ENCODE results near the gene ZNF438.
"Not testable (repeated sequence)": the region's sequence is repeated elsewhere in the genome, so short reads cannot be mapped to it uniquely, and the experiment has no call there.

The ZNF438 gene

DNA sequence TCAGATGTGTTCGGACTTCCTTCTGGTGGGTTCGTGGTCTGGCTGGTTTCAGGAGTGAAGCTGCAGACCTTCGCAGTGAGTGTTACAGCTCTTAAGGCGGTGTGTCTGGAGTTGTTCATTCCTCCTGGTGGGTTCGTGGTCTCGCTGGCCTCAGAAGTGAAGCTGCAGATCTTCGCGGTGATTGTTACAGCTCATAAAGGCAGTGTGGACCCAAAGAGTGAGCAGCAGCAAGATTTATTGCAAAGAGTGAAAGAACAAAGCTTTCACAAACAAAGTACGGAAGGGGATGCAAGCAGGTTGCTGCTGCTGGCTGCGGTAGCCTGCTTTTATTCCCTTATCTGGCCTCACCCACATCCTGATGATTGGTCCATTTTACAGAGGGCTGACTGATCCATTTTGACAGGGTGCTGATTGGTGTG lies 102.3 kb downstream of the ZNF438 start:
- not testable (repeated sequence) for DNase-seq

DNA sequence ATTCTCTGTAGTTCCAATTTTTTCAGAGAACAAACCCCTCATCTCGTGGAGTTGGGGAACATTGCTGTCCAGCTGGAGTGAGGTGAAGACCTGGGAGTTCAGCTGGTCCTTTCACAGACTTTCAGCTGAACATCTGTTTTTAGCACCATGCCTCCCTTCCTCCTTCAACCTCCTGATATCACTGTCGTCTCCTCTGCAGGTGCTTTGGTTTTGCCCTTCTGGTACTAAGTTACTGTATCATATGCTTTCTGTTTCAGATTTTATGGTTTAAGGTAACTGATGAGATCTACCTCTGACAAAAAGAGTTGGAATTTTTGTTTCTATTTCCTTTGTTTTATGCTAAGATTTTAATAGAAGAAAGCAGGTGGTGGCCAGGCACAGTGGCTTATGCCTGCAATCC lies 102.9 kb downstream of the ZNF438 start:
- no peak for DNase-seq

DNA sequence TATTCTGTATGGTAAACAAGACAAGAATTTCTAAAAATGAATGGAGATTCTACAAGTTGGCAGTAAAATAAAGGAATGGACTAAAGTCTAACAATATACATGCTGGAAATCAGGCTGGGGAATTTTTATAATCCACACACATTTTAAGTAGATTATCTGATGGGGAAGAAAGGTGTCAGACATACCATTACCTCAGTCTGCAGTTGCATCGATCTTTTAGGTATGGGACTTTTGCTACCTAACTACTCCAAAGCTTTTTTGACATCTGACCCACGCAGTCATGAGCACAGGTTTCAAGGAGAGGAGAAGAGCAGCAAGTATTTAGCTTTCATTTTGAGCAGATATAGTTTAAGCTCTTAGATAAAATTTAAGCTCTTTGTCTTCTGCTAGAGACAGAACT lies 113.0 kb downstream of the ZNF438 start:
- no peak for DNase-seq

DNA sequence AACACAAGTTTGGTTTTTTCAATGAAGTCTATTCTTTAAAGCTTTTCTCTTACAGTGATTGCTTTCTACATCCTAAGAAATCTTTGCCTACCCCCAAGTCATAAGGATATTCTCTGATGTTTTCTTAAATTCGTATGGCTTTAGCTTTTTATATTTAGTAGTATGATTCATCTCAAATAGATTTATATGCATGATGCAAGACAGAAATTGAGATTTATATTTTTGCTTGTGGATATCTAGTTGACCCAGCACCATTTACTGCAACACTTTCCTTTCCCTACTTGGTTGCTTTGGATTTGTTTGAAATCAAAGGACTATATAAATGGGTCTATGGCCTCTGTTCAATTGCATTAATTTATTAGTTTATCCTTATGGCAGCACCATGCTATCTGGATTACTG lies 113.9 kb downstream of the ZNF438 start:
- DNase-seq = no peak

DNA sequence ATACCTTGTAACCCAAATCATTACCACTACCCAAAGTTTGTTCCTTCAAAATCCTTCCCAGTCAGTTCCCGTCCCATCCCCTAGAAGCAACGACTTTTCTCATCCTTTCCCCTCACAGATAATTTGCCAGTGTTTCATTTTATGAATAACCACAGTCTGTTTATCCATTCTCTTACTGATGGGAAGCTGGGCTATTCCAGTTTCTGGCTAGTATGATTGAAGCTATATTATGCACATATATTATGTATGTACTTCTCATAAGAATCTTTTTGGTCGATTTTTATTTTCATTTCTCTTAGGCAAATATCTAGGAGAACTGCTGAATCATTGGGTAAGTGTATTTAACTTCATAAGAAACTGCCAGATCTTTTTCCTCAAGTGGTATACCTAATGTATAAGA lies 114.6 kb downstream of the ZNF438 start:
- DNase-seq = no peak

DNA sequence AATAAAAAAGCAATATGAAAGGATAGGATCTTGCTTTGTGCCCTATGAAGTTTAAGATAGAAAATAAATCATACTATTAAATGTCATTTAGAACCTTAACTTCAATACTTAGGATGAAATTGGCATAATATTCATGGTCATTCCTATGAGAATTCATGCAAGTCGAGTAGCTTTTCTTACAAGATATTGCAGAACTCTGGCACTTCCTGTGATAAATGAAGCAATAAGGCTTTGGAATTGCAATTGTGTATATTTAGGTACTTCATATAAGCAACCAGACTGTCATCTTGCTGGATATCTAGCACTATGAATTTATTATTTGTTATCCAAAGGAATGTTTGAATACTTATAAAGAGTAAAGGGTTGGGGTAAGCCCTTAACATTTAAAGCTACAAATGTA lies 116.5 kb downstream of the ZNF438 start:
- DNase-seq = no peak

DNA sequence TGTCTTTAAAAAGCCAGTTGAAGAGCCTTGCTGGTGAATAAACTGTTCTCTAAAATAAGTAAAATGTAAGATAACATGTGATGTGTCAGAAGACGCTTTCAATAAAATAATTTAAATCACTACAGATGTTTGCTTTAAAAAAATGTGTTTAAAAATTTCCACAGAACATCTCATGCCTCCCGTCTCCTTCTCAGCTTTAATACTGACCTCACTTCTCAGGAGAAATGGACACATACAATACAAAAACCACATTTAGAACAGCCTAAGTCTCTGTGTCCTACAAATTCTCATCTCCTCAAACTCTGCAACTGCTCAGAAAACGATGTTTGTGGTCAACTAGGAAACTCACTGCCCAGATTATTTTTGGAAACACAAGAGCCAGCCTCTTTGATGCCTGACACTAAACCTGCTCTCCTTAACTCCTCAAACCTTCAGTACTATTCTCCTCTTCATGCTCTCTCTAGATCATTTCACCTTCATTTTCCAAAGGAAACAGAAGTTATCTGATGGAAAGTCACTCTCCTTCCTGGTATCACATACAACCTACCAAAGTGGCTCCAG lies 120.3 kb downstream of the ZNF438 start:
- DNase-seq = no peak

DNA sequence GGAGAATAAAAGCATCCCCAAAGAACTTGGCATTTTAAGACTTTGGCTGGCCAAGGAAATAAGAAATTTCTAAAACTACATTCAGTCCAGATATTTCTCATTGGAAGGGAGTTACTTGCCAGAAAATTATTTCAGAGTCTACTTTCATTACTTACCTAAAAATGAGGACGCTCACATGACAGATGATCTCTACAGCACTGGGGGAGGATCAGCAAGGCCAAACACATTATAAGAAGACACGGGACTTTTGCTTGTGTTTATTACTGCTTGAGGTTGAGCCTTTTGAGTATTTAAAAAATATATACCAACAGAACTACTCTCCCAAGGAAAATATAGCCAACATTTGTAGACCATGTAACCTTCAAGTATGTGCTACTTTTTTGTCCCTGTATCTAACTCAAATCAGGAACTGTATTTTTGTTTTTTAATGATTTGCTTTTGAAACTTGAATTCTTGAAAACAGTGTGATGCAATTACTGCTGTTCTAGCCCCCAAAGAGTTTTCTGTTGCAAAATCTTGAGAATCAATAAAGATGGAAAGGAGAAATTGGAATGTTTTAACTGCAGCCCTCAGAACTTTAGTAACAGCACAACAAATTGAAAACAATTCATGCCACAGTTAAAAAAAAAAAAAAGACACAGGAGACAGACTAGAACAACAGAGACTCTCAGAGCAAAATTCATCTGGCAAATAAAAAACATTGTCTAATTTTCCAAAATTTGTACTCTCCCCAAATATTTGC lies 128.1 kb downstream of the ZNF438 start:
- DNase-seq = no peak

DNA sequence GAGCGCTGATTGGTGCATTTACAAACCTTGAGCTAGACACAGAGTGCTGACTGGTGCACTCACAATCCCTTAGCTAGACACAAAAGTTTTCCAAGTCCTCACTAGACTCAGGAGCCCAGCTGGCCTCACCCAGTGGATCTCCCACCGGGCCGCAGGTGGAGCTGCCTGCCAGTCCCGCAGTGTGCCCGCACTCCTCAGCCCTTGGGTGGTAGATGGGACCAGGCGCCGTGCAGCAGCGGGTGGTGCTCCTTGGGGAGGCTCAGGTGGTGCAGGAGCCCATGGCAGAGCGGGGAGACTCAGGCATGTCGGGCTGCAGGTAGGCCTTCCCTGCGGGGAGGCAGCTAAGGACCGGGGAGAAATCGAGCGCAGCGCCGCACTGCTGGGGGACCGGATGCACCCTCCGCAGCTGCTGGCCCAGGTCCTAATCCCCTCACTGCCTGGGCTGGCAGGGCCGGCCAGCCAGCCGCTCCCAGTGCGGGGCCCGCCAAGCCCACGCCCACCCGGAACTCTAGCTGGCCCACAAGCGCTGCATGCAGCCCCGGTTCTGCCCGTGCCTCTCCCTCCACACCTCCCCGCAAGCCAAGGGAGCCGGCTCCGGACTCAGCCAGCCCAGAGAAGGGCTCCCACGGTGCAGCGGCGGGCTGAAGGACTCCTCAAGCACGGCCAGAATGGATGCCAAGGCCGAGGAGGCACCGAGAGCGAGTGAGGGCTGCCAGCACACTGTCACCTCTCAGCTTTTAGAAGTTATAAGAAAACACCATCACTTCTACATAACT lies 128.9 kb downstream of the ZNF438 start:
- no peak for DNase-seq

DNA sequence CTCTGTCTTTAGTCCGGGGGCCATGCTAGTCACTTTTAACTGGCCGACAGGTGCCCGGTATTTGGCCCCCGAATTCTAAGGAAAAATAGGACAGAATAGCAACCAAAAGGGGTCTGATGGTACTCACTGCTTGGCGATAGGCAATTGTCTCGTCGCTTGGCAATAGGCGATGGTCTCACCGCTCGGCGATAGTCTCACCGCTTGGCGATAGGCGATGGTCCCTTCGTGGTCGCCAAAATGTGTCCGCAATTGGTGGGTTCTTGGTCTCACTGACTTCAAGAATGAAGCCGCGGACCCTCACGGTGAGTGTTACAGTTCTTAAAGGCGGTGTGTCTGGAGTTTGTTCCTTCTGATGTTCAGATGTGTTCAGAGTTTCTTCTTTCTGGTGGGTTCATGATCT lies 130.2 kb downstream of the ZNF438 start:
- DNase-seq = not testable (repeated sequence)

DNA sequence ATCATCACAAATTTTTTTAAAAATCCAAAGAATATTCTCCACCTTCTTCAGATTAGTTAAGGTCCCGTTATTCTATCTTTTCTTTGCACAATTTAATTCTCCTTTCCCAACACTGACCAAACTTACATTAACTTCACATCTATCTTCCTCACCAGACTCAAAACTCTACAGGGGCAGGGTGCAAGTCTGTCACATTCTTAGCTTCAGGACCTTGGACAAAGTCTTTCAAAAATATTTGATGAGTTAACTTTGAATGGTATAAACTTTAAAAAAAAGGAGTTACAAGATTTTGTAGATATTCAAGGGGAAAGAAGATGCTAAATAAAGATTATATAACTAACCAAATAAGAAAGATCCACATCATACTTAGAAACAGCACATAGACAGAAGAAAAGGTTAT lies 132.7 kb downstream of the ZNF438 start:
- no peak for DNase-seq

DNA sequence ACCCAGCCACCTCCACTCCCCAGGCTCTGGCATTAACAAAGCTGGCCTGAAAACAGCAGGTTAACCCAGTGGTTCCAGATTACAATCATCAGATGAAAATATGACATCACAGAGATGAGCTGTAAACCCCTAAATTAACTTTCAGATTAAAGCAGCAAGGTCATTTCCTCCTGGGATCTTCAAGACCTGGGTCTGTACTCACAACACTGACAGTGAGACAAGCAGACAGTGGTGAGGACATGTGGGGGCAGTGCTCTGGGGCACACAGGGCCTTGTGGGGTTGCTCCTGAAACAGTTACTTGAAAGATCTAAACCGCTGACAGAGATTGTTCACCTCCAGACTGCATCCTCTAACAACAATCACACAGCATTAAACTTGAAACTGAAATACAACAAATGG lies 134.1 kb downstream of the ZNF438 start:
- no peak for DNase-seq

DNA sequence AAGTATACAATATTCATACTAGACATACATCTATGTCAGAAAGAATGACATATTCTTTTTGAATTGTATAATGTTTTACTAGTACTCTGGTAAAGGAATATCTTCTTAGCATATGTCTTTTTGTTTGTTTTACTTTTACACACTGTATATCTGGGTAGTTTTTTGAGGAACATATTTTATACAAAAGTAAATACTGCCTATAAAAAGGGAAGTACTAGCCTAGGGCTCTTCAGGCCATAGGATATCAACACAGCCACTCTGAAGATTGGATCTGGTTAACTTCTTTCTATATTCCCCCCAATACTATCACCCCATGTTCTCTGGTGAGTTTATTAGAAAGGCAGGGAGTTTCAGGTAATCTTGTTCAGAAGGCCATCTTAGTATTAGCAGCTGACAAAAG lies 134.6 kb downstream of the ZNF438 start:
- no peak for DNase-seq

DNA sequence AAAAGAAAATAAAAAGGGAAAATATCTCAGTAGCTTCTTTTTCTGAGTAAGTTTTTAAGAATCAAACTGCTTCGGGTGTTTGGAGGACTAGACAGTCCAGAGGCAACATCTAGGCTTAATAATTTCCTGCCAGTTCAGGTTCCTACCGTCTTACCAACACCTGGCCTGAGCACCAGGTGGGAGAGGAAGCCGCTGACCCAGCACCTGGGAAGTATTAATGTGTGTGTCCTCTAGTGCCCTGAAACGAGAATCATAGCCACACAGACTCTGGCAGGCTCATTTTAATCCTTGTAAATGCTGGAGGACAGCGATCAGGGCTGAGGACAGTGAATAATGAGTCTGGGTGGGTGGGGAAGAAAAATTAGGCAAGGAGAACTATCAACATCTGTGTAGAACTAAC lies 137.4 kb downstream of the ZNF438 start:
- DNase-seq = no peak

DNA sequence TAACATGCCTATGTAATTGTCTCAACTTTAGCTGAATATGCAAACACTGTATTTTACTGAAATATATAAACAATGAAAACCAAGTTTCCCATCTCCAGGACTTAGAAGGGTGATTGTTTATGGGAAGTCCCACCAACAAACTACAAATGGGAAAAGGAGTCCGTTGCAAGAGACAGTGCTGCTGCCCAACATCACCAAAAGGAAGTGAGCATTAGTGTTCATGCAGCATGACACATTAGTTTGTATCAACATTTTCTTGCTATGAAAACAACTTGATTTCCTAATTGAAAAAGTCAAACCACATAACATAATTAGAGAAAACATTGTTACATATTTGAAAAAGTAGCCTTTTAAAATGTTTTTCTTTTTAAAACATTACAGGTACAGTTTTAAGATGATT lies 138.5 kb downstream of the ZNF438 start:
- DNase-seq = no peak

DNA sequence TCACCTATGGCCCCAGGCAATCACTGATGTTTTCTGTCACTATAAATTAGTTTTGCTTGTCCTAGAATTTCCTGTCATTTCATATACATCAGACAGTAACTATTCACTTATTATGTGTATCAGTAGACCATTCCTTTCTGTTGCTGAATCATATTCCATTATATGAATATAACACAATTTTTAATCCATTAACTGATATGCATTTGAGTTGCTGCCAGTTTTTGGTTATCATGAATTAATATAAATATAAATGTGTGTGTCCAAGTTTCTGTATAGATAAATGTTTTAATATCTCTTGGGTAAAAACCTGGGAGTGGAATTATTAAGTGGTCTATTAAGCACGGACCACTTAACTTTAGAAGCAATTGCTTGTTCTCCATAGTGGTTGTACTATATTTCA lies 143.8 kb downstream of the ZNF438 start:
- DNase-seq = no peak

DNA sequence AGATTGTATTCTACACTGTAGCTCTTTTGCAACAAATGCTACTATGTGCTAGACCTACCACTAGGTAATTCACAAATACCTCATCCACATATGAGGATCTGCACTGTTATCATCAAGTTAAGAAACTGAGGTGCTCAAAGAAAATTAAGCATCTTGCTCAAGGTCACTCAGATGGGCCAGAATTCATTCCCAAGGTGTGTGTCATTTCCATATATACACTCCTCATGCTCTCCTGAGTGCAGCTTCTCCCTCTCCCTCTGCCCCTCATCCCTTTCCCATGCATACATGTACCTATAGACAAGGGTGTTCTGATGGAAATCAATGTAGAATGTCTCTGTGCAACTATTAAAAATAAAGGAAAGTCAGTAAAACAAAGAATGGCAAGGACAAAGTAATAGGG lies 146.2 kb downstream of the ZNF438 start:
- no peak for DNase-seq

DNA sequence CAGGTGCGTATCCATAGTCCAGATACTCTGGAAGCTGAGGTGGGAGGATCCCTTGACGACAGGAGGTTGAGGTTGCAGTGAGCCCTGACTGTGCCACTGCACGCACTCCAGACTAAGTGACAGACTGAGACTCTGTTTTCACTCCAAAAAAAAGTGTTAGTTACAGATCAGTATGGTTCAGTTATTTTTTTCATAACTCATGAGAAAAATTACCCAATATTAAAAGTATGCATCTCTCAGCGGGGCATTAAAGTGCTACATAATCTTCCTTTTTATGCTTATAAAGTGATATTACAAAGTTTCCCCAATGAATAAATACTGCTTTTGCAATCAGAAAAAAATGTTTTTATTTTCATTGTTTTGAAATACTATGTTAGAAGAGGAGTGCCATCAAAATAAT lies 147.9 kb downstream of the ZNF438 start:
- DNase-seq = no peak

DNA sequence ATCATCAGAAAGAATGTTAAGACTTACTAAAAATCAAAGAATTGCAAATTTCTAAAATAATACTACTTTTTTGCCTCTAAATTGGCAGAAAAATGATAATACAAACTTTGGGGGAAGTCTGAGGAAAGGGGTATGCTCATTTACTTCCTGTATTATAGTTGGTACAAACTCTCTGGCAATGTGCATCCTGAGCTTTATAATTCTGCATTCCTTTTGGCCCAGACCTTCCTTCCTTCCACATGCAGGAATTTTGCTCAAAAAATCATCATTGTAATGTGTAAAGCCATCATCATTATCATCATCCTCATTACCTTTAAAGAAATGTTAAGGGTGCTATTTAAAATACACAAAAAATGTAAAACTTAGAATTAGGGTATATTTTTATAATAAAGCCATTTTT lies 148.5 kb downstream of the ZNF438 start:
- no peak for DNase-seq

DNA sequence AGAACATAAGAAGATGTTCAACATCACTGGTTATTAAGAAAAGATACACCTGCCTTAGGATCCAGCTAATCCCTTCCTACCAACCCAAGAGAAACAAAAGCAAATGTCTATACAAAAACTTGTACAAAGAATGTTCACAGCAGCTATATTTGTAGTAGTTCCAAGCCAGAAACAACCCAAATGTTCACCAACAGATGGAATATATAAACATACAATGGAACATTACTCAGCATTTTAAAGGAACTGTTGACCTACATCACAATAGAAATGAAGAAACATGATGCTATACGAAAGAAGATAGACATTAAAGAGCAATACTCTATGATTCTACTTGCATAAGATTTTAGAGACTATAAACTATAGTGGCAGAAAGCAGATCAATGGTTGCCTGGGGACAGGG lies 149.4 kb downstream of the ZNF438 start:
- no peak for DNase-seq

DNA sequence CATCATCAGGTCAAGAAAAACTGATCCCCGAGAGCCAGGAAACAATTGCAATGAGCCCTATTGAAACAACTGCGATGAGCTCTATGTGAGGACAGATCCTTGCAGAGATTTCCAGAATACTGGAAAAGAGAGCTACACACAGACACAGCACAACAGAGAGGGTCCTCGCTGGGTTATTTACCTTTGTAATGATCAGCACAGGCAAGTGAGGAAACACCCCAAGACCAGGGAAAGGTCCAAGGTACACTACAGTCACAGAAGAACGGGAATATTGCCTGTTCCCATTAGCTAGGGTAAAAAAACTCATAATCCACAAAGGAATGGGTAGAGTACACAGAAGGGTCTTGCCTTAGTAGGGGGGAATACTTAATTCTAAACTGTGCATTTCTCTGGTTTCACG lies 152.7 kb downstream of the ZNF438 start:
- no peak for DNase-seq

DNA sequence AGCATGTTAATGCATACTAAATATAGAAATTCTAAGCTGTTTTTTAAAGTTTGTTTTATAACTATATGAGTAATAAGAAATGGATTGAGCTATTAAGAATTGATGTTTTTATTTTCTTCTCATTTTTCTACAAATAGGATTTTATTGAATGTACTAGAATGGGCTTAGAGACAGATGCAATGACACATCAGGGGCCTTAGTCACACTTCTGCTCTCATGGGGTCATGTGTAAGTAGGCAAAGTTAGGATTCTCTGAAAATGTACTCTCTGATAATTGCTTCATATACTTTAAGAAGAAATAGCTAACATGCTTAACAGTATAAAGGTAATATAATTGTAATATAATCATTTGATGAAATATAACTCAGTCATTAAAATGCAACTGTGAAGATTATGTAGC lies 154.6 kb downstream of the ZNF438 start:
- no peak for DNase-seq

DNA sequence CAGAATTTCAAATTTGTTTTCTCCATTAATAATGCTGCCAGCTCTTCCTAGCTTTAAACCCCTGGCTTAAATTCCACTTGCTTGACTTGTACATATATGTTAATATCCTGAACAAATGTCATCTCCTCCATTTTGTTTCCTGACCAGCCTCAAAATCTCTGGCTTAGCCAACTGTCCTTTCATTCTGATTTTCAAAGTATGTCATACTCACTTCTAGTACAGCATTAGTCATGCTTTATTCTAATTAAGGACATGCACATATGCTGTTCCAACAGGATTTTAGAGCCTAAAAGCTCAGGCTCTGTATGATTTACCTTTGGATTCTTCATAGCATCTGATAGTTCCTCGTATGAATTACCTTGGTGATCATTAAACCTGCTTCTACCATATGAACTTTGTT lies 158.3 kb downstream of the ZNF438 start:
- no peak for DNase-seq

DNA sequence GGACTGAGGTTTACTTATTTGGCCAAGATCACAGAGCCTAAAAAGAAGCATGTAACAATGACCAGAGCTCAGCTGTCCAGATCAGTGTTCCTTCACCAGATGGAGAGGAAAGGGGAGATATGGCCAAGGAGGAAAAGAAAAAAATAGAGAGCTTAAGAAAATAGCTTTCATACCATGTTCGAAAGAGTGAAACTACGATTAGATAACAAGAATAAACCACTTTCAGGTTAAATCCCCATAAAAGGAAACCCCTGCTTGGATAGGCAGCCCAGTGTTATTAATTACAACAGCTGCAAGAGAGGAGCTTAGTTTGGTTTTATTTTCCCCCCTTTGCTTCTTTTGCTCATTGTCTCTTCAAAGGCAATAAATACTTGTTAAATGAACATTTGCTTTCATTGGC lies 160.8 kb downstream of the ZNF438 start:
- DNase-seq = no peak
